Lower leg skin (tissue), 3 donors: Measurements from ENCODE around the gene EYS.

Experiments used
- CTCF ChIP-seq, 3 donors: fragments of 450-650 bp; IDR thresholded peaks; one replicate each; pipeline ENCODE4 v1.5.1; 2016; ENCODE audit warnings: antibody characterized with exemption in 3 of 3, mild to moderate bottlenecking in 3 of 3, moderate library complexity in 2 of 3
- POLR2A ChIP-seq, 2 donors: fragments of 450-650 bp; IDR thresholded peaks; one replicate each; pipeline ENCODE4 v1.6.1; 2016 to 2017; ENCODE audit warnings: antibody characterized with exemption in 2 of 2, mild to moderate bottlenecking in 1 of 2, moderate library complexity in 1 of 2

DNA sequence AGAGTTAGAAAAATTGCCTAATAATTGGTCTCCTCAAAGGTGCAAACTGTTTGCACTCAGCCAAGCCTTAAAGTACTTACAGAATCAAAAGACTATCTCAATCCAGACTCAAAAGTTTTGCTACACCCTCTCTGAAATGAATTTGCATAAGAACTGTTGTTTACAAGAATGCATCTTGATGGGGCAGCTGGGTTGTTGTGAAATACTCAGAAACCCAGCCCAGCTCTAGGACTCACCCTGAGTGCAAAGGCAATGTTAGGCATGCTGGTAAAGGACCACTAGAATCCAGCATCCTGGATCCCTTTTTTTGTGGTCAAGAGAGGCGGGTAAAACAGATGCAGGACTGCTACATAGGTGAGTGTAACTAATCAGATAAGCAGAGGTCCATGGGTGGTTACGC, 700.2 kb downstream of the EYS start:
- TF ChIP-seq CTCF (IDR thresholded peaks at IDR 0.05) (no peak), POLR2A (IDR thresholded peaks at IDR 0.05) (no peak)
